ENCODE data around the gene NFYB. TPM values are rescaled to one million over a fixed set of nuclear protein-coding genes. Genes with fewer than 3 reads are reported as not detected.

The NFYB gene
- total and polyA plus RNA-seq, 2 donors from 2014 or later: 24.6 to 31.1 TPM

GRCh38 chr12:104181313-104181712 lies 43.3 kb upstream of the NFYB start:
- H3K4me1 ChIP-seq (ENCODE audit: control insufficient read depth in 2 of 3, insufficient read depth in 2 of 3, low read depth in 1 of 3, low read length in 3 of 3): peaks cover 0 to 2% (median 0%) of the 10 kb centered on the region in 3 donors
- no peak for TF ChIP-seq CTCF (IDR thresholded peaks at IDR 0.05; ENCODE audit: borderline replicate concordance, extremely low read depth, insufficient read depth)
- no peak for DNase-seq
- H3K27me3 ChIP-seq (ENCODE audit: control insufficient read depth, insufficient read depth, low read length): no peaks in the 10 kb centered on the region
- no peak overlapping the region for H3K4me3 ChIP-seq (ENCODE audit: low read length in 3 of 3)
- FAIRE-seq: no peak
- H3K9ac ChIP-seq (ENCODE audit: low read length in 3 of 3): no peak overlapping the region
- H3K36me3 ChIP-seq (ENCODE audit: control insufficient read depth in 2 of 3, insufficient read depth in 3 of 3, low read length in 3 of 3): no peaks in the 10 kb centered on the region
- intact Hi-C loops (cut with DNase I): no loop called here
- no peak overlapping the region for H3K27ac ChIP-seq (ENCODE audit: low read depth in 2 of 2, low read length in 2 of 2)
- peaks cover 0 to 9% (median 0%) of the 10 kb centered on the region in 3 donors for H3K9me3 ChIP-seq (ENCODE audit: control insufficient read depth in 2 of 3, insufficient read depth in 1 of 3, low read length in 3 of 3)

- Histone ChIP-seq H3K9ac (ENCODE audit: low read length in 3 of 3) (no peak overlapping the region), H3K4me3 (ENCODE audit: low read length in 3 of 3) (no peak overlapping the region), H3K4me1 (ENCODE audit: control insufficient read depth in 2 of 3, insufficient read depth in 2 of 3, low read depth in 1 of 3, low read length in 3 of 3) (peaks cover 0 to 2% (median 0%) of the 10 kb centered on the region in 3 donors), H3K27me3 (ENCODE audit: control insufficient read depth, insufficient read depth, low read length) (no peaks in the 10 kb centered on the region), H3K9me3 (ENCODE audit: control insufficient read depth in 2 of 3, insufficient read depth in 1 of 3, low read length in 3 of 3) (peaks cover 0 to 9% (median 0%) of the 10 kb centered on the region in 3 donors), H3K27ac (ENCODE audit: low read depth in 2 of 2, low read length in 2 of 2) (no peak overlapping the region), H3K36me3 (ENCODE audit: control insufficient read depth in 2 of 3, insufficient read depth in 3 of 3, low read length in 3 of 3) (no peaks in the 10 kb centered on the region)
- intact Hi-C loops (cut with DNase I): no loop called here
- TF ChIP-seq CTCF (IDR thresholded peaks at IDR 0.05; ENCODE audit: borderline replicate concordance, extremely low read depth, insufficient read depth): no peak
- FAIRE-seq (no peak), DNase-seq (no peak)
Observed at GRCh38 chr12:104180374-104180773, 42.4 kb upstream of the NFYB start.

- DNase-seq: peak in 1 of 5 donors; percentile 93
- intact Hi-C loops (cut with DNase I): no loop called here
- peaks cover 0 to 2% (median 0%) of the 10 kb centered on the region in 3 donors for H3K4me1 ChIP-seq (ENCODE audit: control insufficient read depth in 2 of 3, insufficient read depth in 2 of 3, low read depth in 1 of 3, low read length in 3 of 3)
- no peaks in the 10 kb centered on the region for H3K36me3 ChIP-seq (ENCODE audit: control insufficient read depth in 2 of 3, insufficient read depth in 3 of 3, low read length in 3 of 3)
- H3K4me3 ChIP-seq (ENCODE audit: low read length in 3 of 3): no peak overlapping the region
- no peak overlapping the region for H3K9ac ChIP-seq (ENCODE audit: low read length in 3 of 3)
- H3K27ac ChIP-seq (ENCODE audit: low read depth in 2 of 2, low read length in 2 of 2): peak overlapping the region in 1 of 2 donors; percentile 26
- no peak for TF ChIP-seq CTCF (IDR thresholded peaks at IDR 0.05; ENCODE audit: borderline replicate concordance, extremely low read depth, insufficient read depth)
- FAIRE-seq: no peak
- no peaks in the 10 kb centered on the region for H3K27me3 ChIP-seq (ENCODE audit: control insufficient read depth, insufficient read depth, low read length)
- no peaks in the 10 kb centered on the region for H3K9me3 ChIP-seq (ENCODE audit: control insufficient read depth in 2 of 3, insufficient read depth in 1 of 3, low read length in 3 of 3)
Observed at GRCh38 chr12:104177663-104178501, 39.9 kb upstream of the NFYB start.
